Adrenal gland (tissue), 12 donors: ENCODE results near the gene VWA3B. TPM values are rescaled to one million over a fixed set of nuclear protein-coding genes. Genes with fewer than 3 reads are reported as not detected.

Experiments used
- DNase-seq, 7 donors: peaks; one replicate each; pipeline ENCODE4 v3.0.0-alpha.2; 2019 to 2020
- H3K27ac ChIP-seq, 5 donors: fragments of 200-600 bp; sonication (generic) in 4 of 5; 1 replicate in 3 of 5; 2 replicates in 2 of 5; pipeline versions ENCODE4 v1.5.1 to v1.8.0; 2016 to 2020; ENCODE audit warnings: mild to moderate bottlenecking in 1 of 5
- H3K27me3 ChIP-seq: fragments of 200-600 bp; 2 replicates; pipeline ENCODE4 v1.8.0; 2021
- H3K36me3 ChIP-seq, 2 donors: fragments of 200-600 bp; replicated peaks in 1 of 2; 1 replicate in 1 of 2; 2 replicates in 1 of 2; pipeline versions ENCODE4 v1.5.1 to v1.8.0; 2018 to 2022
- H3K4me1 ChIP-seq, 2 donors: fragments of 200-600 bp; replicated peaks in 1 of 2; 1 replicate in 1 of 2; 2 replicates in 1 of 2; pipeline versions ENCODE4 v1.5.1 to v1.8.0; 2018 to 2021
- H3K4me3 ChIP-seq, 4 donors: fragments of 200-600 bp; sonication (generic) in 3 of 4; one replicate each; pipeline ENCODE4 v1.5.1; 2016 to 2018
- H3K9me3 ChIP-seq, 3 donors: fragments of 200-600 bp; sonication (generic) in 1 of 3; replicated peaks in 1 of 3; 1 replicate in 2 of 3; 2 replicates in 1 of 3; pipeline versions ENCODE4 v1.5.1 to v1.8.0; 2016 to 2021
- CTCF ChIP-seq, 6 experiments: fragments of 450-650 bp in 4 of 6; fragments of 200-600 bp in 2 of 6; sonication (generic) in 1 of 6; IDR thresholded peaks; 1 replicate in 5 of 6; 2 replicates in 1 of 6; pipeline versions ENCODE4 v1.5.1 to v1.8.0; 2016 to 2021; ENCODE audit warnings: antibody characterized with exemption in 6 of 6, mild to moderate bottlenecking in 2 of 6, moderate library complexity in 1 of 6
- POLR2A ChIP-seq, 2 donors: fragments of 450-650 bp; IDR thresholded peaks; one replicate each; pipeline ENCODE4 v1.6.1; 2017; ENCODE audit warnings: antibody characterized with exemption in 2 of 2, mild to moderate bottlenecking in 2 of 2, moderate library complexity in 1 of 2
- WGBS, 4 donors: extraction: QIAGEN DNeasy Blood & Tissue Kit in 2 of 4; methylation state at CpG; one replicate each; pipeline versions ENCODE4 v1.1.5 to v1.1.7; 2013 to 2017; 5-methylcytosine and 5-hydroxymethylcytosine counted together
- intact Hi-C, 2 donors: fragments of 100-400 bp; cut with DNase I; formaldehyde crosslinking; loops; one replicate each; pipeline versions ENCODE4 v1.14.1 to v1.15.0; 2022 to 2023
- polyA plus RNA-seq, 3 donors: library from polyadenylated mRNA; stranded (reverse); fragments of 200-250 nt in 2 of 3; fragments of 350-450 nt in 1 of 3; fragmentation: Illumina TruSeq in 1 of 3; extraction: RNeasy Lipid Tissue Mini Kit (QIAGEN cat#74804) in 1 of 3; gene quantifications; one replicate each; pipeline ENCODE4 v1.2.3, GENCODE V29; 2013 to 2014
- total RNA-seq, 9 donors: library from RNA; depleted of rRNA in 4 of 9; stranded (reverse); fragments of >200 nt in 4 of 9; fragments of 120-200 nt in 1 of 9; fragmentation: NEBNext Ultra II Directional in 1 of 9; extraction: Animal tissue kit (Norgen Biotek cat#: 25700) in 1 of 9; gene quantifications; one replicate each; pipeline versions ENCODE4 v1.1.0 to v1.2.4, GENCODE V29; 2013 to 2023
- donor health status: healthy with polysubstance abuse.
- donor health status: Bipolar disorder and iron deficiency.
- donor health status: DM: yes; HTN: yes; CAD: no.
- donor health status: DM: no; HTN: no; CAD: no.
- donor health status: DM: no; HTN: no; CAD: no.
- donor health status: DM: yes; HTN: yes; CAD: no.

The VWA3B gene
- total and polyA plus RNA-seq, 12 donors, result 0.07 to 0.33 (median 0.17) TPM; not detected in 8

GRCh38 chr2:98067160-98067559, 19.8 kb upstream of the VWA3B start:
- Histone ChIP-seq H3K9me3 (no peaks in the 10 kb centered on the region), H3K27ac (no peak overlapping the region), H3K27me3 (no peaks in the 10 kb centered on the region), H3K36me3 (no peaks in the 10 kb centered on the region), H3K4me3 (no peak overlapping the region), H3K4me1 (no peaks in the 10 kb centered on the region)
- 82 to 94% (median 90%) methylated on average over 5 of the region's 5 CpGs for WGBS, 4 donors
- intact Hi-C loops, result no loop called here
- TF ChIP-seq CTCF (IDR thresholded peaks at IDR 0.05) (no peak), POLR2A (IDR thresholded peaks at IDR 0.05) (no peak)
- DNase-seq, result no peak

GRCh38 chr2:98070081-98070480, 16.9 kb upstream of the VWA3B start:
- no peak for DNase-seq
- intact Hi-C loops, result no loop called here
- H3K27ac ChIP-seq, result no peak overlapping the region
- no peaks in the 10 kb centered on the region for H3K4me1 ChIP-seq
- H3K27me3 ChIP-seq, result no peaks in the 10 kb centered on the region
- TF ChIP-seq POLR2A (IDR thresholded peaks at IDR 0.05) (no peak), CTCF (IDR thresholded peaks at IDR 0.05) (no peak)
- 68 to 78% (median 71%) methylated on average over 8 to 11 of the region's 11 CpGs for WGBS, 4 donors
- no peak overlapping the region for H3K4me3 ChIP-seq
- H3K36me3 ChIP-seq, result no peaks in the 10 kb centered on the region
- H3K9me3 ChIP-seq, result no peaks in the 10 kb centered on the region

- H3K9me3 ChIP-seq, result no peaks in the 10 kb centered on the region
- TF ChIP-seq POLR2A (IDR thresholded peaks at IDR 0.05) (no peak), CTCF (IDR thresholded peaks at IDR 0.05) (no peak)
- H3K36me3 ChIP-seq, result no peaks in the 10 kb centered on the region
- intact Hi-C loops, result no loop called here
- DNase-seq, result no peak
- no peak overlapping the region for H3K4me3 ChIP-seq
- WGBS, 4 donors, result 79 to 83% (median 81%) methylated on average over 7 of the region's 7 CpGs
- no peaks in the 10 kb centered on the region for H3K27me3 ChIP-seq
- no peaks in the 10 kb centered on the region for H3K4me1 ChIP-seq
- H3K27ac ChIP-seq, result no peak overlapping the region
These were observed 14.5 kb upstream of the VWA3B start for GRCh38 chr2:98072442-98072841.

GRCh38 chr2:98078701-98079100, 8.3 kb upstream of the VWA3B start:
- H3K4me1 ChIP-seq, result no peaks in the 10 kb centered on the region
- no peak overlapping the region for H3K27ac ChIP-seq
- H3K9me3 ChIP-seq, result no peaks in the 10 kb centered on the region
- 71 to 87% (median 83%) methylated on average over 2 of the region's 2 CpGs for WGBS, 4 donors
- H3K36me3 ChIP-seq, result no peaks in the 10 kb centered on the region
- TF ChIP-seq POLR2A (IDR thresholded peaks at IDR 0.05) (no peak), CTCF (IDR thresholded peaks at IDR 0.05) (no peak)
- intact Hi-C loops, result no loop called here
- H3K4me3 ChIP-seq, result no peak overlapping the region
- peaks cover 6% of the 10 kb centered on the region for H3K27me3 ChIP-seq
- DNase-seq, result no peak
